GM19452 (cell line): ENCODE measurements around the gene IVNS1ABP.
"Not testable (repeated sequence)": the region's sequence is repeated elsewhere in the genome, so short reads cannot be mapped to it uniquely, and the experiment has no call there.

Experiments
- ATAC-seq: cut with Tn5 transposase; IDR thresholded peaks from one replicate; pipeline ENCODE4 v1.9.1; 2021; ENCODE audit not compliant: unreplicated experiment

The IVNS1ABP gene

GRCh38 chr1:185334182-185334581 is 17.1 kb upstream of the IVNS1ABP start:
- no peak for ATAC-seq

GRCh38 chr1:185328255-185328654 is 11.2 kb upstream of the IVNS1ABP start:
- ATAC-seq: no peak

- no peak for ATAC-seq
These were observed 8.4 kb upstream of the IVNS1ABP start for GRCh38 chr1:185325413-185325812.

- ATAC-seq: no peak
These were observed 7.1 kb upstream of the IVNS1ABP start for GRCh38 chr1:185324118-185324517.

GRCh38 chr1:185322636-185323035 is 5.6 kb upstream of the IVNS1ABP start:
- ATAC-seq: no peak

GRCh38 chr1:185321653-185322221 is 4.7 kb upstream of the IVNS1ABP start:
- not testable (repeated sequence) for ATAC-seq

GRCh38 chr1:185321104-185321503 is 4.1 kb upstream of the IVNS1ABP start:
- ATAC-seq: not testable (repeated sequence)

- no peak for ATAC-seq
These were observed 2.1 kb upstream of the IVNS1ABP start for GRCh38 chr1:185319139-185319475.

- ATAC-seq: no peak
These were observed 1.5 kb upstream of the IVNS1ABP start for GRCh38 chr1:185318431-185319138.

GRCh38 chr1:185317886-185318310 is 855 bp upstream of the IVNS1ABP start:
- ATAC-seq: peak; percentile 50

- ATAC-seq: peak; percentile 50
These were observed 645 bp downstream of the IVNS1ABP start for GRCh38 chr1:185316163-185317033.

GRCh38 chr1:185315445-185316071 is 1.5 kb downstream of the IVNS1ABP start:
- ATAC-seq: peak; percentile 0

GRCh38 chr1:185314411-185314810 is 2.6 kb downstream of the IVNS1ABP start:
- ATAC-seq: no peak

GRCh38 chr1:185312361-185313138 is 4.5 kb downstream of the IVNS1ABP start:
- no peak for ATAC-seq

- no peak for ATAC-seq
These were observed 5.3 kb downstream of the IVNS1ABP start for GRCh38 chr1:185311589-185312225.

GRCh38 chr1:185309566-185309965 is 7.5 kb downstream of the IVNS1ABP start:
- ATAC-seq: no peak

GRCh38 chr1:185308126-185308525 is 8.9 kb downstream of the IVNS1ABP start:
- no peak for ATAC-seq

- no peak for ATAC-seq
These were observed 11.6 kb downstream of the IVNS1ABP start for GRCh38 chr1:185305419-185305818.

GRCh38 chr1:185300152-185300551 is 16.9 kb downstream of the IVNS1ABP start:
- no peak for ATAC-seq

GRCh38 chr1:185297982-185298381 is 19.1 kb downstream of the IVNS1ABP start:
- ATAC-seq: no peak
